Activated CD4-positive, alpha-beta T cell treated with anti-CD3 and anti-CD28 coated beads, Interleukin-2, amount 50 U/mL, for 4 hours (primary cell): ENCODE measurements around the gene BACH2.

Source experiments
- DNase-seq, 2 experiments: peaks; one replicate each; pipeline ENCODE4 v3.0.0-alpha.2; 2020

BACH2 gene

GRCh38 chr6:89954721-89955148 lies 341.9 kb downstream of the BACH2 start:
- no peak for DNase-seq

- DNase-seq = peak; percentile 29 to 30
These were observed 344.0 kb downstream of the BACH2 start for GRCh38 chr6:89952686-89953085.

GRCh38 chr6:89952105-89952671 lies 344.5 kb downstream of the BACH2 start:
- DNase-seq = no peak

GRCh38 chr6:89951574-89952104 lies 345.0 kb downstream of the BACH2 start:
- no peak for DNase-seq

- DNase-seq = no peak
These were observed 345.7 kb downstream of the BACH2 start for GRCh38 chr6:89950879-89951391.

- DNase-seq = no peak
These were observed 346.2 kb downstream of the BACH2 start for GRCh38 chr6:89950446-89950845.

GRCh38 chr6:89948876-89949275 lies 347.8 kb downstream of the BACH2 start:
- DNase-seq = no peak

DNA sequence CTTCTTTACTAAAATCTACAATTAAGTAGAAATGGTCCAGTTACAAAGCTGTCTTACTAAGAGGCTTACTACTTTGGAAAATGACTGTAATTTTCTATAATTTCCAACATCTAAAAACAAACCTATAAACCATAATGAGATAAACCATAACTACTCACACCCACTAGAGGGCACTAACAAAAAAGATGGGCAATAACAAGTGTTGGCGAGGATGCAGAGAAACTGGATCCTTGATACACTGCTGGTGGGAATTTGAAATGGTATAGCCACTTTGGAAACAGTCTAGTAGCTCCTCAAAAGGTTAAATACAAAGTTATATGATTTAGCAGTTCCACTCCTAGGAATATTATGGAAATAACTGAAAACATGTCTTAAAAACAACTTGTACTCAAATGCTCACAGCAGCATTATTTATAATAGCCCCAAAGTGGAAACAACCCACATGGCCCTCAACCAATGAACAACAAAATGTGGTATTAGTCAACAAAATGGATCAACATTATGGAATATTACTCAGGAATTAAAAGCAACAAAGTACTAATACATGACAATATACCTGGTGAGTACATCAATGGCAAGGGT lies 351.7 kb downstream of the BACH2 start:
- DNase-seq = no peak

- DNase-seq = no peak
These were observed 352.4 kb downstream of the BACH2 start for GRCh38 chr6:89944181-89944755.

- no peak for DNase-seq
These were observed 354.0 kb downstream of the BACH2 start for GRCh38 chr6:89942601-89943000.

GRCh38 chr6:89941763-89942497 lies 354.7 kb downstream of the BACH2 start:
- no peak for DNase-seq

- DNase-seq = no peak
These were observed 355.4 kb downstream of the BACH2 start for GRCh38 chr6:89941031-89941762.

DNA sequence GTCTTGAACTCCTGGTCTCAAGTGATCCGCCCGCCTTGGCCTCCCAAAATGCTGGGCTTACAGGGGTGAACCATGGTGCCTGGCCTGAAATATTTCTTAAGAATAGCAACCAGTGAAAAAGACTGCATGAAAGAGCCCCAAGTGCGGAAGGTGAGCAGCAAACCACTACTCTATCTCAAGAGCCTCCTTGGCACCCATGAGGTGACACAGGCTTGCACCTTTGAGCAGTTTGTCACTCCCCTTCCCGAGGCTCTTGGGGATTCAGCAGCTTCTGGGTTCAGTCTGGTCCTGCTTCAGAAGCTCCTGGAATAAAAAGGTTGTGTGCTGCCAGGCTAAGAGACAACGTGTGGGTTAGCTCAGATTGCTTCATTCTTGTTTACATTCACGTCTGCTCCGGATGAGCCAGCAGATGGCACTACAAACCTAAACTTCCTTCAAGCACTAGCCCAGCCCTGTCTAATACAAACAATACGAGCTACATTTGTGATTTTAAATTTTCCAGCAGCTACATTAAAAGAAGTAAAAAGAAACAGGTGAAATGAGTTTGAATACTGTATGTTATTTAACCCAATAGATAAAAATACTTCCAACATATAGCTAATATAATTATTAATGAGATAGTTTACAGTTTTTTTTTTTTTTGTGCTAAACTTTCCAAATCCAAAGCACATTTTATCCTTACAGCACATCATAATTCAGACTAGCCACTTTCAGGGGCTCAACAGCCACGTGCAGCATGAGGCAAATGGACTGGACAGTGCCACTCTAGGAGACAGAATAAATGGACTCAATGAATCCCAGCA lies 356.2 kb downstream of the BACH2 start:
- peak; percentile 55 to 61 for DNase-seq

GRCh38 chr6:89939144-89939543 lies 357.5 kb downstream of the BACH2 start:
- DNase-seq = no peak

DNA sequence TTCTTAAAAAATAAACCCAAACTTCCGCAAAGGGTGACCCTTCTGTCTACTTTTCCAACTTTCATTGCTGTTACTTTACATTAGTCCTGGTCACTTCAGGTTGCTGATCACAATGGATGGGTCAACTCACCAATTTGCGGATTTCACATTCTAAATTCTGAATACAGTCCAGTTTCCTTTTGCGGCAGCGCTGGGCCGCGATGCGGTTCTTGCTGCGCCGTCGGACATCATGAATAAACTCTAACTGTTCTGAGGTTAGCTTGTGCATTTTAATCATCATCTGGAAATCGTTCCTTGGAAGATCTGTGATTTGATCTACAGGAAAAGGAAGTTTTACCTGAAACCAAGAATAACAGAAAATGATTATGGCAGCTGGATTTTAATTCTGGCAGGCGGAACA lies 358.6 kb downstream of the BACH2 start:
- no peak for DNase-seq

GRCh38 chr6:89936177-89936576 lies 360.5 kb downstream of the BACH2 start:
- DNase-seq = no peak

DNA sequence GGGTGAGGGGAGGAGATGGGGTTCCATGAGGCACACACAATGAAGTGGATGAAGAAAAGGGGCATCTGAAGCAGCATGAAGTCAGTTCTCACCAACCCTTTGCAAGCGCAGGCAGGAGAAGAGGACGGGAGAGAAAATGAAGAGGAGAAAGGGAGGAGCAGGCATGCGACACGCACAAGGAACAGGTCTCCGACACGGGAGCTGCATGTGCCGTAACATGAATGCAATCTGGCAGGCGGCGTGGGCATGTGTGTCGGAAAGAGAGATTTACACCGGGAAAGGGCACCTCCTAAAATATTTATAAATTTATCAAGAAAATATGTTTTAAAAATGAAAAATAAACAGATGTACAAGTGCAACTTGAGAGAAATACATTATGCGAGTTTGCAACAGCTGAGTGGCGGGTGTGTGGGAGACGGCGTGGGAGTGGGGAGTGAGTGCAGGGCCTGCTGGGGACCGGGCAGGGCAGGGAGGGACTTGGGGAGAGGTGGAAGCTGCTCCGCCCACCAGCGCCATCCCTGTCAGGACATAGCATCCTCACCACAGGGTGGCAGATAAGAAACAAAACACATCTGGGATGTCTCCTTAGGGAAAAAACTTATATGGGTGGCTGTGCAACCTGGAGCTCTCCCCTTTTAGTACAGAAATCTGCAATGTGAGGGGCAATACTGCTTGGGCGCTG lies 361.8 kb downstream of the BACH2 start:
- DNase-seq = no peak

DNA sequence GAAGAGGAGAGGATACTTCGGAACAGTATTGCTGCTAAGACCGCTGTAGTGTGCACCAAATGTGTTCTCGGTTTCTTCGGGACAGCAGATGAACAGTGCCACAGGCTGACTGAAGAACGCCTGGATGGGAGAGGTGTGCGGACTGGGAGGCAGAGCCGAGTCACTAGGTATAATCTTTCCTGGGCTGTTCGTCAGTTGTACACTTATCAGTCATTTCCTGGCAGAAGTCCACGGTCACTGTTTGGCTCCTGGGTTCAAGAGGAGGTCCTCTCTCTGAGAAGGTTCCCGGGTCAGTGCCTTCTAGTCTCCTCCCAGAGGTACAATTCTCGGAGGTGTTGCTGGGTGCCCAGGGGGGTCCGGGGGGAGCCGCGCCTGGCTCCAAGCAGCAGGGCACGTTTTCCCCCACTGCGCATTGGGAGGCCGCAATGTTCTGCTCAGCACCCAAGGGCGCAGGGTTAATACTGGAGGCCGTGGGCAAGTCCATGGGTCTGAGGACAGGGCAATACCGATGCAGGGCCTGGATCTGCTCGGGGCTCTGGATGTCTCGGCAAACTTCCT lies 364.3 kb downstream of the BACH2 start:
- no peak for DNase-seq

GRCh38 chr6:89930789-89931188 lies 365.9 kb downstream of the BACH2 start:
- DNase-seq = no peak

DNA sequence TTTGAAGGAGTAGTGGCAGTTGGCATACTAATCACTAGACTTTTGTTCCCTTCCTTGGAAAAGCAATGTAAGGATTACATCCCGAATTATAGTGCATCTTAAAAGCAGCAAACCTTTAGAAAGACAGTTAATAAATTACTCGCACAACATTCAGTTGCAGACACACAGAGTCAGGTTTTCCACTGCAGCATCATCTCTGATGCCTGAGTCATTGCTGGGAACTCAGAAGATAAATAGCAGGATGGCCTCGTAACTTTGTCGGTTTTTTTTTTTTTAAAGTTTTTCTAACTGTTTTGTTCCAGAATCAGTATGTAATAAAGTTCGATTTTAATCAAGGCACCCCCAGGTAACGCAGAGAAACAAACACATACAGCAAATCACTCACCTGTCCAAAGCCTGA lies 368.0 kb downstream of the BACH2 start:
- DNase-seq = peak in 1 of 2 experiments; percentile 43
